Ovary (tissue), 9 donors: ENCODE data around the gene BTBD8. TPM values are rescaled to one million over a fixed set of nuclear protein-coding genes. Genes with fewer than 3 reads are reported as not detected.

Experiments
- DNase-seq, 5 donors: peaks; one replicate each; pipeline ENCODE4 v3.0.0-alpha.2; 2019 to 2020
- H3K27ac ChIP-seq, 2 donors: fragments of 200-600 bp; one replicate each; pipeline versions ENCODE4 v1.5.1 to v1.8.0; 2019 to 2022
- H3K27me3 ChIP-seq: fragments of 200-600 bp; one replicate; pipeline ENCODE4 v1.8.0; 2022
- H3K36me3 ChIP-seq: fragments of 200-600 bp; sonication (generic); one replicate; pipeline ENCODE4 v1.5.1; 2019
- H3K4me1 ChIP-seq: one replicate; pipeline ENCODE4 v1.8.1; 2013; ENCODE audit warnings: mild to moderate bottlenecking, moderate library complexity; ENCODE audit not compliant: insufficient read depth
- H3K4me3 ChIP-seq: fragments of 200-600 bp; sonication (generic); one replicate; pipeline ENCODE4 v1.5.1; 2017
- H3K9me3 ChIP-seq, 2 donors: fragments of 200-600 bp in 1 of 2; sonication (generic) in 1 of 2; one replicate each; pipeline versions ENCODE4 v1.5.1 to v1.8.1; 2013 to 2019; ENCODE audit warnings: mild to moderate bottlenecking in 1 of 2, moderate library complexity in 1 of 2
- EP300 ChIP-seq: sonication (generic); formaldehyde crosslinking; IDR thresholded peaks from one replicate; pipeline ENCODE4 v1.6.1; 2017; ENCODE audit warnings: antibody characterized with exemption
- POLR2A ChIP-seq: fragments of 450-650 bp; IDR thresholded peaks from one replicate; pipeline ENCODE4 v1.6.1; 2017; ENCODE audit warnings: antibody characterized with exemption, mild to moderate bottlenecking, moderate library complexity
- WGBS, 3 donors: extraction: QIAGEN DNeasy Blood & Tissue Kit in 1 of 3; methylation state at CpG; one replicate each; pipeline versions ENCODE4 v1.1.5 to v1.1.7; 2013 to 2017; 5-methylcytosine and 5-hydroxymethylcytosine counted together
- intact Hi-C, 4 donors: fragments of 100-400 bp; cut with DNase I; formaldehyde crosslinking; loops; one replicate each; pipeline versions ENCODE4 v1.11.0 to v1.15.1; 2022 to 2023
- polyA plus RNA-seq, 2 donors: library from polyadenylated mRNA; stranded (reverse); fragments of 200-250 nt in 1 of 2; fragments of 350-450 nt in 1 of 2; fragmentation: Illumina TruSeq in 1 of 2; extraction: RNeasy Lipid Tissue Mini Kit (QIAGEN cat#74804) in 1 of 2; gene quantifications; one replicate each; pipeline ENCODE4 v1.2.3, GENCODE V29; 2013 to 2014
- total RNA-seq, 7 donors: library from RNA; depleted of rRNA in 2 of 7; stranded (reverse); fragments of >200 nt in 2 of 7; fragmentation: NEBNext Ultra II Directional in 3 of 7; extraction: Animal tissue kit (Norgen Biotek cat#: 25700) in 3 of 7; gene quantifications; one replicate each; pipeline versions ENCODE4 v1.1.0 to v1.2.4, GENCODE V29; 2016 to 2023
- TF ChIP-seq, protein P1 (sequence below), 3 donors: fragments of 450-650 bp in 2 of 3; fragments of 200-600 bp in 1 of 3; IDR thresholded peaks; one replicate each; pipeline versions ENCODE4 v1.5.1 to v1.8.0; 2016 to 2022; ENCODE audit warnings: antibody characterized with exemption in 3 of 3, mild to moderate bottlenecking in 1 of 3
- donor health status: DM: no; HTN: no; CAD: no; lungs with moderate emphysema.
- donor health status: DM: no; HTN: no; CAD: no.
- donor health status: Bipolar disorder and iron deficiency.
- donor health status: DM: yes; HTN: yes; CAD: no.
- donor health status: DM: no; HTN: no; CAD: no.
- donor health status: DM: yes; HTN: yes; CAD: no.

Gene BTBD8
- total and polyA plus RNA-seq, 9 donors, result 2.0 to 7.7 (median 4.7) TPM

DNA sequence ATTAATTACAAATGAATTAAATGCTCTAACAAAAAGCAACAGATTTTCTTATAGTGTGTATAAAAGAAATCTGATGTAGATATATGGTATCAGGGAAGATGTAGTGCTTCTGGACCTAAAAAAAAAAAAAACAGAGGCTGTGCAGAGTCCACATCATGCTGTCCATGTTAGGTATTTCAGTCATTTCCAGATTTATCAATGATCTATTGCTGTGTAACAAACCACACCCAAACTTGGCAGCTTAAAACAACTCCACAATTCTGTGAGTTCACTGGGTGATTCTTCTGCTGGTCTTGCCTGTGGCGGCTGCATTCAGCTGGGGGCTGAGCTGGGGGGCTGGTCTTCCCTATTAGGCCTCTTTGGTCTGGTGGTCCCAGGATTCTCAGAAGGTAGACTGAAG lies 85.2 kb downstream of the BTBD8 start:
- Histone ChIP-seq H3K27ac (no peak overlapping the region), H3K4me1 (no peaks in the 10 kb centered on the region), H3K9me3 (peaks cover 0 to 3% of the 10 kb centered on the region in 2 donors), H3K36me3 (no peaks in the 10 kb centered on the region), H3K4me3 (no peak overlapping the region), H3K27me3 (no peaks in the 10 kb centered on the region)
- intact Hi-C loops, result no loop called here
- TF ChIP-seq, protein P1, sequence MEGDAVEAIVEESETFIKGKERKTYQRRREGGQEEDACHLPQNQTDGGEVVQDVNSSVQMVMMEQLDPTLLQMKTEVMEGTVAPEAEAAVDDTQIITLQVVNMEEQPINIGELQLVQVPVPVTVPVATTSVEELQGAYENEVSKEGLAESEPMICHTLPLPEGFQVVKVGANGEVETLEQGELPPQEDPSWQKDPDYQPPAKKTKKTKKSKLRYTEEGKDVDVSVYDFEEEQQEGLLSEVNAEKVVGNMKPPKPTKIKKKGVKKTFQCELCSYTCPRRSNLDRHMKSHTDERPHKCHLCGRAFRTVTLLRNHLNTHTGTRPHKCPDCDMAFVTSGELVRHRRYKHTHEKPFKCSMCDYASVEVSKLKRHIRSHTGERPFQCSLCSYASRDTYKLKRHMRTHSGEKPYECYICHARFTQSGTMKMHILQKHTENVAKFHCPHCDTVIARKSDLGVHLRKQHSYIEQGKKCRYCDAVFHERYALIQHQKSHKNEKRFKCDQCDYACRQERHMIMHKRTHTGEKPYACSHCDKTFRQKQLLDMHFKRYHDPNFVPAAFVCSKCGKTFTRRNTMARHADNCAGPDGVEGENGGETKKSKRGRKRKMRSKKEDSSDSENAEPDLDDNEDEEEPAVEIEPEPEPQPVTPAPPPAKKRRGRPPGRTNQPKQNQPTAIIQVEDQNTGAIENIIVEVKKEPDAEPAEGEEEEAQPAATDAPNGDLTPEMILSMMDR (IDR thresholded peaks at IDR 0.05), result no peak
- TF ChIP-seq EP300, result no peak
- DNase-seq, result no peak
- 76 to 100% (median 98%) methylated on average over 1 of the region's 1 CpG for WGBS, 3 donors

DNA sequence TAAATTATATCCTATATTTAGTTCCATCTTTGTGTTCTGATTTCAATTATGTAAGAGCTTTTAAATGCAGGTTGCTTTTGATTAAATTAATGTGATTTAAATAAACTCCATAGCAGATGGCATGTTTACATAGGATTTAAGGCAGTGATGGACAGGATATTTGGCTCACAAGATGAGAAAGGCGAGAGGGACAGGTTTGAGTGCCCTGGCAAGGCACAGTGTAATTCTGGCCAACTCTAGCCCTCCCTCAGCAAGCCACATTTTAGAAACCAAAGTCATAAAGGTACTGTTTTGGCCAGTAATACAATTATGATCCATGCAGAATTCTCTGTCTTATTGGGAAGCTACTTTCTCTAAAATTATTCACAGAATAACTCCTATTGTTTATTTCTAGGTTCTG lies 87.0 kb downstream of the BTBD8 start:
- intact Hi-C loops, result no loop called here
- H3K4me1 ChIP-seq, result no peaks in the 10 kb centered on the region
- H3K36me3 ChIP-seq, result no peaks in the 10 kb centered on the region
- TF ChIP-seq EP300, result no peak
- TF ChIP-seq POLR2A, result no peak
- TF ChIP-seq, protein P1 (IDR thresholded peaks at IDR 0.05), result no peak
- no peak overlapping the region for H3K27ac ChIP-seq
- no peaks in the 10 kb centered on the region for H3K9me3 ChIP-seq
- no peak for DNase-seq
- whole genome bisulfite sequencing, 3 donors, result 93 to 94% (median 94%) methylated on average over 1 of the region's 1 CpG
- no peak overlapping the region for H3K4me3 ChIP-seq
- H3K27me3 ChIP-seq, result no peaks in the 10 kb centered on the region

DNA sequence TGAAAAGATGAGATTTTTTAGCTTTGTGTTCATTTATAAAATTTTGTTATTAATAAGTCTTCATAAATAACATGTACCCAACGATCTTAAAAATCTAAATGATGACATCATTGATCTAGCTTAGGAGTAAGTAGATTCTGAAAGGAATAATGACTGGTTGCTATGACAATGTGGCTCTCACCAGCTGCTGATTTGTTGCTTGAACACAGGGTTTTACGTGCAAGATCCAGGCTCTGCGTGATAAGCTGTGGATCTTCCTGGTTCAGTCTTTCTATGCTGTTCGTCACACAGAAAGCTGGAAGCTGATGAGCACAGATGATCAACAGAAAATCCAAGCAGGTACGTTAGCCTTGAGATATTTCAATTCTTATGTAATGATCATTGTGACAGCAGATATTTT lies 88.5 kb downstream of the BTBD8 start:
- intact Hi-C loops, result no loop called here
- 39 to 56% (median 41%) methylated on average over 5 of the region's 5 CpGs for WGBS, 3 donors

DNA sequence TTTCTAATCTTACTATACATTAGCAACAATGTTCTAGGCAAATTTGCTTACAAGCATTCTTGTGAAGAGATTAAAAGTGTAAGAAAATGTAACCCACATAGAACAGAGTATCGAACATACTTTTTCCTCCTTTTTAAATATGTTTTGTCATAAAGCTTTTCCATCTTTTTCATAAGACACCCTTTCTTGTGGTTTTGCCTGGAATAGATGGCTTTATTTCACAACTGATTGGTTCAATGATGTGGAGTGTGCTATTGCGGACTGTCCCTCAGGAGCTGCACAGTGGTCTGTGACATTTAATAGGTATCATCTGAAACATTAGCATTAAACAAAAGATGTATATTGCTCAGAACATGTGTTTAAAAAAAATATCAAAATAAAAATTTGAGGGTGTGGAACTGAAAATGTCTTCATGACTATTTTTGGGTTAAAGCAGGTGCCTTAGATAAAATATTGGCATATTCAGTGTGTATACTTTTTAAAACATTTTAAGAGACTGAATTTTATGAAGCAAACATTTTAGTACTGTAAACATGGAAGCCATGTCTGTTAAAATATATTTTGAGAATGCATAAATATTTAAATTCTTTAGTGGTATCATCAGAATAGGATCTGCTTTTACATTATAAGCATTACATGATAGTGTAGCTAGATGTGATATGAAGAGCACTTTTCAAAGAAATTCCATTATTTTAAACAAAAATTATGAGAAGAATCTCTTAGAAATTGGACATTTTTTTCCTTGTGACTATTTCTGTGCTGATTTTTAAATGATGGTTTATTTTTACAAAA lies 89.3 kb downstream of the BTBD8 start:
- no peaks in the 10 kb centered on the region for H3K9me3 ChIP-seq
- no peaks in the 10 kb centered on the region for H3K4me1 ChIP-seq
- H3K36me3 ChIP-seq, result no peaks in the 10 kb centered on the region
- DNase-seq, result no peak
- no peak overlapping the region for H3K27ac ChIP-seq
- intact Hi-C loops, result no loop called here
- no peaks in the 10 kb centered on the region for H3K27me3 ChIP-seq
- no peak for TF ChIP-seq EP300
- TF ChIP-seq, protein P1 (IDR thresholded peaks at IDR 0.05), result no peak
- no peak for TF ChIP-seq POLR2A
- 93 to 99% (median 96%) methylated on average over 2 of the region's 2 CpGs for WGBS, 3 donors
- no peak overlapping the region for H3K4me3 ChIP-seq

More for the DNA sequence above, 88.5 kb downstream of the BTBD8 start:
- DNase-seq, result no peak
- no peaks in the 10 kb centered on the region for H3K36me3 ChIP-seq
- no peaks in the 10 kb centered on the region for H3K27me3 ChIP-seq
- no peak overlapping the region for H3K27ac ChIP-seq
- H3K4me3 ChIP-seq, result no peak overlapping the region
- TF ChIP-seq, protein P1 (IDR thresholded peaks at IDR 0.05), result no peak
- TF ChIP-seq EP300, result no peak
- TF ChIP-seq POLR2A, result no peak
- H3K4me1 ChIP-seq, result no peaks in the 10 kb centered on the region
- H3K9me3 ChIP-seq, result no peaks in the 10 kb centered on the region
